GM04504 (cell line): ENCODE data around the gene COG5.
A peak's percentile ranks its signal among the peaks of the same experiment; 100 is the strongest.

Experiments used
- DNase-seq: peaks from one replicate; pipeline ENCODE4 v3.0.0-alpha.2; 2012; ENCODE audit warnings: low read depth

The COG5 gene

GRCh38 chr7:107394276-107394675, 169.4 kb downstream of the COG5 start:
- peak; percentile 43 for DNase-seq

DNA sequence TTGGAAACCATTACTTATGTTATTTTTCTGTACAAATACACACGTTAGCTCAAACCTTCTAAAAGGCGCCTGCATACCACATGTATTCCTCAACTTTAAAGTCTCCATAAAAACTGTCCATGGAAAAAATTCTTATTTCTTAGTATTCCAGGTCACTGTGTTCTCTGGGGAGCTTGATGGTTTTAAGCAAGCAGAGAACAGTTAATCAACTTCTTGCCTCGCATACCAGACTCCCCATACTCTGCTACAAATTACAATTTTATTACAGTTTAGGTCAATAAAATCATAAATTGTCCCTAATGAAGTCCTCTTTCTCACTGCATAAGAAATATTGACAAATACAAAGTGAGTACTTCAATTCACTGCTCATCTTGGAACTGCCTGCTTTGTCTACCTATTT, 170.9 kb downstream of the COG5 start:
- DNase-seq = peak; percentile 32

DNA sequence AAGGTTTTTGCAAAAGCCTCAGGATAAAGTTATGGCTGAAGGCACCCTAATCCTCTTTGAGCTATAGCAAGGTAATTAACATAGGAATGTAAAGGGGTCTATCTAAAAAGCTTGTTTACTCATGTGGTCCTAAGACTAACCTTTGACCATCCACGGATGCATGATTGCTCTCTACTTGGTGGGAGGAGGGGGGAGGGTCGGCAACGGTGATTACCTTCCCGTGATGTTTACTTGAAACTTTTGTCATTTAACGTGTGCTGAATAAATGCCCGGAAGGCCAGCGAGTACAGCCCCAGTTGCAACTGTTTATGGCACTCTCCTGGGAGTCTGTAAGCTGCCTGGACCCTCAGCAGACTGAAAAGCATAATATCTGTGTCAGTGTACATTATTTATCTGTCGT, 172.8 kb downstream of the COG5 start:
- DNase-seq = no peak

GRCh38 chr7:107388604-107389003, 175.1 kb downstream of the COG5 start:
- no peak for DNase-seq

DNA sequence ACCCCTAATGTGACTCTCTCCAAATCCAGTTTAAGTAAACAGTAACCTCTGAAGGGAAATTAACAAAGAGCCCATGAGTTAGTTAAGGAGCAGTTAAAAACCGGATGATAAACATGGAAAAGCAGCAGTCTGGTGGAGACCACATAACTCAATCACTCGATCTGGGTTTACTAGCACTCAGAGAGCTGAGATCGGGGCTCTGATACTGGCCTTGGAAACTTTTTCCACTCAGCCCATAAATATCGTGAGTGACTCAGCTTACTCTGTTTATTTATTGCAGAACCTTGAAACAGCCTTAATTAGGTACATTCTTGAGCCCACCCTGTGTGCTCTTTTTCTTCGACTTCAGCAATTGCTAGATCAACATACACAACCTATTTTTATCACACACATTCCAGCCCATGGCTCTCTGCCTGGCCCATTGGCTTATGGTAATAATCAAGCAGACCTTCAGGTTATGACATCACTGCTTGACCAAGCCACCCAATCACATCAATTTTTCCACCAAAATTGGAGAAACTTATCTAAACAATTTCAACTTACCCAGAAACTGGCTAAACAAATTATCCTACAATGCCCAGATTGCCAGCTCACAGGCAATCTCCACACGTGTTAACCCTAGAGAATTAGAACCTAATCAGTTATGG, 176.0 kb downstream of the COG5 start:
- peak; percentile 62 for DNase-seq

GRCh38 chr7:107387128-107387527, 176.6 kb downstream of the COG5 start:
- DNase-seq = peak; percentile 24

DNA sequence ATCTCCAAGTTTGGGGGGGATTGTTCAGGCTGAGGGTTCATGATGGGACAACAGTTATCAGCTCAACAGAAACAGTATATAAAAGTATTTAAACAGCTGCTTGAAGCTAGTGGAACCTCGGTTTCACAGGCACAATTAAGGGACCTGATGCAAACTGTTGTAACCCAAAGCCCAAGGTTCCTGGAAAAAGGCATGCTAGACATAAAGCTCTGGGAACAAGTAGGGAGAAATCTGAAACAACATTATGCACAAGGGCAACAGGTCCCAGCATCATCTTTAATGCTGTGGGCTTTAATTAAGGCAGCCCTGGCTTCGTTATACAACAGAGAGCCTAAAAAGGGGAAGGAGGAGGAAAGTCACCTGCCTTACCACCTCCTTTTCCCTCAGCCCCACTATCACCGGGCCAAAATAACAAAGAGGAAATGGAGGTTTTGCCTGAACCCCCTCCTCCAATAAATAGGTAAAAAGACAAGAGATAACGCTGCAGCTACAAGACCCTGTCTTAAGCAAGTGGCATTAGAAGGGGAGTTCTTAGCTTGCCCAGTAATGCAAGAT, 177.1 kb downstream of the COG5 start:
- no peak for DNase-seq

- DNase-seq = no peak
Measured at GRCh38 chr7:107384025-107384424, 179.7 kb downstream of the COG5 start.

DNA sequence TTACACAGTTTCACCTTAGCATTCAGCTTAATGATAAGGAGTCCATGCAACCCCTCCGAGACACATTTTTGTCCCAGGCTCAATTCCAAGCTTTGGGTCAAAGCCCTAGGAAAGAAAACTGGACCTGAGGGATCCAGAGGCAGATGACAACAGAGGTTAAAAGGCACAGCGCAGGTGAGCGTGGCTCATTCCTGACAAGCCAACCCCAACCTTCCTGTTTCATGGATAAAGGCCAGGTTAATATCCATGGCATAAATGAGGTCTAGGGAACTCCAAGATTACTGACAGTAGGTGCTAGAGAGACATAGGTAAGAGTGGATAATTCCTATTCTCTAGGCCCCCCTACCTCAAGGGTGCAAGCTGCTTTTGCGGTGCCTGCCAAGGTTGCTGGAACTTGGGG, 180.5 kb downstream of the COG5 start:
- no peak for DNase-seq

DNA sequence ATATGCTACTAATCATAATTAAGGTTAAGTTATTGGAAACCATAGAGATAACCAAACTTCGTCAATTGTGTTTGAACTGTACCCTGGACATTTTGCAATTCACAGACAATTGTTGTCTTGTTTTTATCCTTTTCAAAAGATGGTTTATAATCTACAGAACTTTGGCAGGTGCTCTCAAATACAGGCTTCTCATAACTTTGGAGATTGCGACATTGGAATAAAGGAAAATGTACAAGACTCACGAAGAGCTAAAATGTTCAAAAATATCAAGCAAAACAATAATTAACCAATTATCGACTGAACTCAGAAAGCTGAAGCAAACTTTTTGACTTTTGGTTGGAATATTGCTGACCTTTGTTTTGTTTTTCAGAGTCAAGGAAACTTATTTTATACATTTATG, 182.3 kb downstream of the COG5 start:
- DNase-seq = no peak

DNA sequence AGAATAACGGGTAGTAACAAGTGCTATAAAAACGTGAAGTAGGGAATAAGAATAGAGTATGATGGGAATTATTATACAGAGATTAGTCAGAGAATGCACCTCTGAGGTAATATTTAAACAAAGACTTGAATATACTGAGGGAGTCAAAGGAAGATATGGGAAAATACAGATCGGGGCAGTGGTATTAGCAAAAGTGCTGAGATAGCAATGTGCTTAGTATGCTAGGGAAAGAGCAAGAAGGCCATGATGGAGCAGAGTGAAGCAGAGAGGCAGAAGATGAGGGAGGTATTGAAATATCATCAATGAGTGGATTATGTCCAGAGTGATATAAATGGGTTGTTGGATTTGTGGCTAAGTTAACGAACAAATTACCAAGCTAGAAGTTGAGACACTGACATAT, 190.4 kb downstream of the COG5 start:
- no peak for DNase-seq

- DNase-seq = no peak
Measured at GRCh38 chr7:107372298-107372697, 191.4 kb downstream of the COG5 start.

- DNase-seq = no peak
Measured at GRCh38 chr7:107370816-107371215, 192.9 kb downstream of the COG5 start.

- DNase-seq = no peak
Measured at GRCh38 chr7:107364787-107365186, 198.9 kb downstream of the COG5 start.

GRCh38 chr7:107359520-107360316, 204.0 kb downstream of the COG5 start:
- no peak for DNase-seq

DNA sequence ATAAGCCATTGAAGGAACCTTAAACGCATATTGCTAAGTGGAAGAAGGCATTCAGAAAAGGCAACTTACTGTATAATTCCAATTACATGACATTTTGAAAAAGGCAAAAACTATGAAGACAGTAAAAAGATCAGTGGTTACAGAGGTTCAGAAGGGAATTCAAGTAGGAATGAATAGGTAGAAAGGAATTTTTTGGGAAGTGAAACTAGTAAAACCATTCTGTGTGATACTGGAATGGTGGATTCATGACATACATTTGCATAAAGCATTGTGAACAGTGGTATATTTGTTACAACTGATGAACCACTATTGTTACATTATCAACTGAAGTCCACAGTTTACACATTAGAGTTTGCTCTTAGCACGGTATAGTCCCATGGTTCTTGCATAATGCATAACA, 208.1 kb downstream of the COG5 start:
- peak; percentile 4 for DNase-seq

GRCh38 chr7:107354640-107355039, 209.1 kb downstream of the COG5 start:
- no peak for DNase-seq

- no peak for DNase-seq
Measured at GRCh38 chr7:107353701-107354100, 210.0 kb downstream of the COG5 start.

DNA sequence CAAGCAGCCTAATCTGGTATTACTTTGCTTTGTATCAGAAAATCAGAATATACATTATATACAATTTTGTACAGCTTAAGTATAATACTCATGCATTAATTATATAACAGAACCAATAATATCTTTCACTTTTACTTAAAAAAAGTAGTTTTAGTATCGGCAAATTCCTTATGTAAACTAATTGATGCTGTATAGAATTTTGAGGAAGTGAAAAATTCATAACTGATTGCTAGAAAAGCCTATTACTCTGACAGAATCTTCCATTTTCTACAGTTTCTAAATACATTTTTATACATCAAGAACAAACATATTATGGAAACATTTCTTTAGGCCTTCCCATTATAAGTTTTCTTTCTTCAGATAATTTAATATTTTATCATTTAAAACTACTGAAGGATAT, 217.8 kb downstream of the COG5 start:
- DNase-seq = no peak

DNA sequence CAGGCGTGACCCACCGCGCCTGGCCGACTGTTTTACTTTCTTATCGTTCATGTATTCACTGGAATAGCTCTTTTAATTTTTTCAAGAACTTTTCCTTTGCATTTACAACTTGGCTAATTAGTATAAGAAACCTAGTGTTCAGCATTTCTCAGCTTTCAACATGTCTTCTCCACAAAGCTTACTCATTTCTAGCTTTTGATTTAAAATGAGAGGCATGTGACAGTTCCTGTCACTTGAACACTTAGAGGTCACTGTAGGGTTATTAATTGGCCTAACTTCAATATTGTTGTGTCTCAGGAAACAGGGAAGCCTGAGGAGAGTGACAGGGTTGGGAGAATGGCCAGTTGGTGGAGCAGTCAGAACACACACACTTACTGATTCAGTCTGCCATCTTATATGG, 218.9 kb downstream of the COG5 start:
- no peak for DNase-seq

- no peak for DNase-seq
Measured at GRCh38 chr7:107344286-107344685, 219.4 kb downstream of the COG5 start.

- no peak for DNase-seq
Measured at GRCh38 chr7:107338080-107338479, 225.6 kb downstream of the COG5 start.

DNA sequence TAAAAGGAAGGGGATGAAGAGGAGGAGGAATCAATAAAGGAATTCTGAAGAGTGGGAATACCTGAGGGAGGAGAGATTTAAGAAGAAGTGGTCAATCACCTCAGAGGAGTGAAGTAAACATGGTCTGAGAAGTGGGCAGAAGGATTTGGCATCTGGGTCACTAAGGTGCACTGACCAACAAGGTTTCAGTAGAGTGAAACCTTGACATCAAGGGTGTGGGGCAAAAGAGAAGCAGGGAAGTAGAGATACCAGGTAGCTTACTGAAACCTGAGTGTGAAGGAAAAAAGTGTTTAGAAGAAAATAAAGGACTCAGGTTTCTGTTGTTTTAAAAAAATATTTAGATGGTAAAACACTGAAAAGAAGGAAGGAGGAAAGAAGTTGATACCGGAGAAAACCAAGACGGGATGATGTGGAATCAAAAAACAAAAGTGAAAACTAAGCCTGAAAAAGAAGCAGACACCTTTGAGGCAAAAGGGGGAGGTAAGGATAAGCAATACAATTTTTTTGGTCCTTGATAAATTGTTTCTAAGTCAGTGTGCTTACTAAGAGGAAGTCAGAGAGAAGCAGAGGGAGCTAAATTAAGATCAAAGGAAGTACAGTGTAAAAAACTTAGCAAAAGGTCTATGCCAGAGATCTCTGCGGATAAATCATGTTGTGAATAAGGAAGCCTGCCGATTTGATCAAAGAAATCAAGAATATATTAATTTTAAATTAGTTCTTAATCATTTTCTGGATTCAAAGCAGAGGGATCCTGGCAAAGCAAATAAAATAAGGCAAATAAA, 231.0 kb downstream of the COG5 start:
- no peak for DNase-seq
